Measurements from ENCODE around the gene HEY2.

DNA sequence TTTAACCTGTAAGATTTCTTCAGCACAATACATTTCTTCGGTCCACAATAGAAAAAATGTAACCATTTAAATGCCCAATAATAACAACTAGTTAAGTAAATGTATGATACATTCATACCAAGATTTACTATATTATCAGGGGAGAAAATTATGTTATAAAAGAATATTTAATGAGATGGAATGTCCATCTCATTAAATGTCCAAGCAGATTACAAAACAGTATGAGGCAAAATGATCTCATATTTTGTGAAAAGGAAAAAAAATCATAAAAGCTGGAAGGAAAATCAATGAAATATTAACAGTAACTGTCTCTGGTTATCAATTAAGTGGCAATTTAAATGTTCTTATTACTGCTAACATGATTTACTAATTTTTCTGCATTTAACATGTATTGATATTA is 10.1 kb upstream of the HEY2 start:
- TF ChIP-seq POLR2A (IDR thresholded peaks at IDR 0.05) = no peak
- TF ChIP-seq, protein P1, sequence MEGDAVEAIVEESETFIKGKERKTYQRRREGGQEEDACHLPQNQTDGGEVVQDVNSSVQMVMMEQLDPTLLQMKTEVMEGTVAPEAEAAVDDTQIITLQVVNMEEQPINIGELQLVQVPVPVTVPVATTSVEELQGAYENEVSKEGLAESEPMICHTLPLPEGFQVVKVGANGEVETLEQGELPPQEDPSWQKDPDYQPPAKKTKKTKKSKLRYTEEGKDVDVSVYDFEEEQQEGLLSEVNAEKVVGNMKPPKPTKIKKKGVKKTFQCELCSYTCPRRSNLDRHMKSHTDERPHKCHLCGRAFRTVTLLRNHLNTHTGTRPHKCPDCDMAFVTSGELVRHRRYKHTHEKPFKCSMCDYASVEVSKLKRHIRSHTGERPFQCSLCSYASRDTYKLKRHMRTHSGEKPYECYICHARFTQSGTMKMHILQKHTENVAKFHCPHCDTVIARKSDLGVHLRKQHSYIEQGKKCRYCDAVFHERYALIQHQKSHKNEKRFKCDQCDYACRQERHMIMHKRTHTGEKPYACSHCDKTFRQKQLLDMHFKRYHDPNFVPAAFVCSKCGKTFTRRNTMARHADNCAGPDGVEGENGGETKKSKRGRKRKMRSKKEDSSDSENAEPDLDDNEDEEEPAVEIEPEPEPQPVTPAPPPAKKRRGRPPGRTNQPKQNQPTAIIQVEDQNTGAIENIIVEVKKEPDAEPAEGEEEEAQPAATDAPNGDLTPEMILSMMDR (IDR thresholded peaks at IDR 0.05) = no peak
